Loucy (cell line): Measurements from ENCODE around the gene CSPG4.

Source experiments
- H2AFZ ChIP-seq: fragments of 200-600 bp; sonication (generic); 2 replicates; pipeline ENCODE4 v1.6.0; 2016; ENCODE audit warnings: antibody characterized with exemption, mild to moderate bottlenecking, low read length, moderate library complexity
- H3F3A ChIP-seq: fragments of 200-600 bp; 2 replicates; pipeline ENCODE4 v1.6.0; 2016; ENCODE audit warnings: antibody characterized with exemption, low read depth, mild to moderate bottlenecking
- H3K27me3 ChIP-seq: fragments of 200-600 bp; sonication (generic); 2 replicates; pipeline ENCODE4 v1.6.1; 2014; ENCODE audit warnings: low read length, mild to moderate bottlenecking; ENCODE audit not compliant: insufficient read depth, poor library complexity, severe bottlenecking
- H3K36me3 ChIP-seq: fragments of 200-600 bp; sonication (generic); 2 replicates; pipeline ENCODE4 v1.6.1; 2016; ENCODE audit warnings: low read length; ENCODE audit not compliant: insufficient read depth
- H3K4me1 ChIP-seq: fragments of 200-600 bp; sonication (generic); 2 replicates; pipeline ENCODE4 v1.5.1; 2014; ENCODE audit warnings: low read length, mild to moderate bottlenecking; ENCODE audit not compliant: insufficient read depth, poor library complexity, severe bottlenecking
- H3K4me2 ChIP-seq: fragments of 200-600 bp; sonication (generic); 2 replicates; pipeline ENCODE4 v1.6.0; 2014; ENCODE audit warnings: antibody characterized with exemption, low read length, low read depth, mild to moderate bottlenecking; ENCODE audit not compliant: poor library complexity, severe bottlenecking
- H3K4me3 ChIP-seq: fragments of 200-600 bp; sonication (generic); 2 replicates; pipeline ENCODE4 v1.5.1; 2014; ENCODE audit warnings: low read length, mild to moderate bottlenecking, mixed read lengths; ENCODE audit not compliant: poor library complexity, severe bottlenecking
- H3K79me2 ChIP-seq: fragments of 200-600 bp; sonication (generic); 2 replicates; pipeline ENCODE4 v1.6.1; 2014; ENCODE audit warnings: low read length; ENCODE audit not compliant: insufficient read depth
- H3K9ac ChIP-seq: fragments of 200-600 bp; sonication (generic); 2 replicates; pipeline ENCODE4 v1.6.0; 2014; ENCODE audit warnings: mild to moderate bottlenecking, low read depth, low read length, moderate library complexity; ENCODE audit not compliant: poor library complexity, severe bottlenecking
- H3K9me2 ChIP-seq: fragments of 200-600 bp; sonication (generic); replicated peaks from 2 replicates; pipeline ENCODE4 v1.6.1; 2016; ENCODE audit warnings: low read depth, low read length, mixed read lengths
- H3K9me3 ChIP-seq: fragments of 200-600 bp; sonication (generic); 2 replicates; pipeline ENCODE4 v1.6.1; 2014; ENCODE audit warnings: mild to moderate bottlenecking, antibody characterized with exemption, low read length, low read depth; ENCODE audit not compliant: insufficient read depth
- H4K20me1 ChIP-seq: fragments of 200-600 bp; sonication (generic); 2 replicates; pipeline ENCODE4 v1.6.0; 2014; ENCODE audit warnings: antibody characterized with exemption, low read length, mild to moderate bottlenecking; ENCODE audit not compliant: insufficient read depth, poor library complexity, severe bottlenecking
- EZH2phosphoT487 ChIP-seq: fragments of 200-600 bp; IDR thresholded peaks from 2 replicates; pipeline ENCODE4 v1.6.1; 2018; ENCODE audit warnings: antibody characterized with exemption, mild to moderate bottlenecking, moderate library complexity, borderline replicate concordance
- TF ChIP-seq, protein P1 (sequence below): fragments of 200-600 bp; sonication (generic); conservative IDR thresholded peaks from 2 replicates; pipeline ENCODE4 v1.5.1; 2014; ENCODE audit warnings: mild to moderate bottlenecking, antibody characterized with exemption, low read length

CSPG4 gene

DNA sequence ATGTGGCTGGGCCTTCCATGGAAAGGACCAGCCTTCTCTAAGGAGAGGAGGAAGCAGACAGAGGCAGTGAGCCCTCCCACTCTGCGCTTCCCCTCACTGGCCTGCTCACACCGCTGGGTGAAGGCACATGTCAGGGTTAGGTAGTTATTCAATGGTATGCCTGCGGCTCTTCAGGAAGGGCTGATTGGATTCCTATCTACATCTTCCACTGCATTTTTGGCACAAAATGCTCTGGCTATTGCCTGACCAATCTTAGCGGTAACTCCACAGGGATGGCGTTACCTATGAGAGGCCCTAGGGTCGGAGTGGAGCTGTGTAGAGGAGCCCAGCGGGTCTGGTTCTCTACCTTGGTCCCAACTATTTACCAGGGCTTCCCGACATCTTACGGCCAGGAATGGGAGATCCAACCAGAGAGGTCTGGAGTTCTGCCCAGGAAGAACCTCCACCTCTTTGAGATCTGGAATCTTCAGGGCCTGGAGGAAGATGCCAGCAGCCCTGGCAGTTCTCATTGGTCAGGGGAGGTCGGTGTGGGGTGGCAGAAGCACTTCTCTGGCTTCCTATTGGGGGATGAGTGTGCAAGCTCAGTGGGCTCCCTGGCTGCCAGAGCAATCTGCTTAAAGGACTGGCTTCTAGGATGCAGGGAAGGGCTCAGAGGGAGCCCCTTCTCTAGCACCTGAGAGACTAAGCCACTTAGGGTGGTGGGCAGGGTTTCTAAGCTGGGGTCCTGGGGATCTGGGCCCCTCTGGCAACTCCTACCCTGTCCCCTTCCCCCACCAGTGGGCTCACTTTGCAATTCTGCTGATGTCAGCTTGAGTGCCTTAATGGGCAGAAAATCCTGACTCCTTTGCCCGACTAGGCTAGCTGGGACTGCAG, 40.7 kb downstream of the CSPG4 start:
- no peaks in the 10 kb centered on the region for H3K36me3 ChIP-seq
- H2AFZ ChIP-seq = no peak overlapping the region
- H3K9ac ChIP-seq = no peak overlapping the region
- H3K4me2 ChIP-seq = no peak overlapping the region
- H3K9me3 ChIP-seq = no peaks in the 10 kb centered on the region
- no peaks in the 10 kb centered on the region for H3K27me3 ChIP-seq
- TF ChIP-seq EZH2phosphoT487 = no peak
- TF ChIP-seq, protein P1, sequence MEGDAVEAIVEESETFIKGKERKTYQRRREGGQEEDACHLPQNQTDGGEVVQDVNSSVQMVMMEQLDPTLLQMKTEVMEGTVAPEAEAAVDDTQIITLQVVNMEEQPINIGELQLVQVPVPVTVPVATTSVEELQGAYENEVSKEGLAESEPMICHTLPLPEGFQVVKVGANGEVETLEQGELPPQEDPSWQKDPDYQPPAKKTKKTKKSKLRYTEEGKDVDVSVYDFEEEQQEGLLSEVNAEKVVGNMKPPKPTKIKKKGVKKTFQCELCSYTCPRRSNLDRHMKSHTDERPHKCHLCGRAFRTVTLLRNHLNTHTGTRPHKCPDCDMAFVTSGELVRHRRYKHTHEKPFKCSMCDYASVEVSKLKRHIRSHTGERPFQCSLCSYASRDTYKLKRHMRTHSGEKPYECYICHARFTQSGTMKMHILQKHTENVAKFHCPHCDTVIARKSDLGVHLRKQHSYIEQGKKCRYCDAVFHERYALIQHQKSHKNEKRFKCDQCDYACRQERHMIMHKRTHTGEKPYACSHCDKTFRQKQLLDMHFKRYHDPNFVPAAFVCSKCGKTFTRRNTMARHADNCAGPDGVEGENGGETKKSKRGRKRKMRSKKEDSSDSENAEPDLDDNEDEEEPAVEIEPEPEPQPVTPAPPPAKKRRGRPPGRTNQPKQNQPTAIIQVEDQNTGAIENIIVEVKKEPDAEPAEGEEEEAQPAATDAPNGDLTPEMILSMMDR = no peak
- H4K20me1 ChIP-seq = no peaks in the 10 kb centered on the region
- no peaks in the 10 kb centered on the region for H3F3A ChIP-seq
- H3K79me2 ChIP-seq = no peaks in the 10 kb centered on the region
- H3K4me1 ChIP-seq = no peaks in the 10 kb centered on the region
- no peak overlapping the region for H3K4me3 ChIP-seq
- H3K9me2 ChIP-seq = no peaks in the 10 kb centered on the region

DNA sequence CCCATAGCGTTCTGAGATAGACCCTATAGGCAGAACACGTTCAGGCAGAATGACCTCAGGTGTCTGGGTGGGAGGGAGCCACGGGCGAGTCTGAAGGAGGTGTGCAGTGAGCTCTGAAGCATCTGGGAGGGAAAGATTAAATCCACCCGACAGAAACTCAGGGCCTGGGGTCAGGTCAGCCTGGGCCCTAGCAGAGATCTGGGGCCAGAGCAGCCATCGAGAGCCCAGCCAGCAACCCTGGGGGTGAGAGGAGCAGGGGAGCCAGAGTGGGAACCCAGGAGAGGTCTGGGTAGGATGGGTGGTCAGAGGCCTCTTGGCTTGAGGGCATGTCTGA, 42.8 kb downstream of the CSPG4 start:
- H3F3A ChIP-seq = no peaks in the 10 kb centered on the region
- no peaks in the 10 kb centered on the region for H3K27me3 ChIP-seq
- TF ChIP-seq, protein P1 = no peak
- TF ChIP-seq EZH2phosphoT487 = no peak
- H3K4me2 ChIP-seq = no peak overlapping the region
- no peaks in the 10 kb centered on the region for H3K4me1 ChIP-seq
- H3K9ac ChIP-seq = no peak overlapping the region
- H3K36me3 ChIP-seq = no peaks in the 10 kb centered on the region
- H2AFZ ChIP-seq = no peak overlapping the region
- H3K4me3 ChIP-seq = no peak overlapping the region
- H3K79me2 ChIP-seq = no peaks in the 10 kb centered on the region
- H4K20me1 ChIP-seq = no peaks in the 10 kb centered on the region
- no peaks in the 10 kb centered on the region for H3K9me3 ChIP-seq
- H3K9me2 ChIP-seq = no peaks in the 10 kb centered on the region

DNA sequence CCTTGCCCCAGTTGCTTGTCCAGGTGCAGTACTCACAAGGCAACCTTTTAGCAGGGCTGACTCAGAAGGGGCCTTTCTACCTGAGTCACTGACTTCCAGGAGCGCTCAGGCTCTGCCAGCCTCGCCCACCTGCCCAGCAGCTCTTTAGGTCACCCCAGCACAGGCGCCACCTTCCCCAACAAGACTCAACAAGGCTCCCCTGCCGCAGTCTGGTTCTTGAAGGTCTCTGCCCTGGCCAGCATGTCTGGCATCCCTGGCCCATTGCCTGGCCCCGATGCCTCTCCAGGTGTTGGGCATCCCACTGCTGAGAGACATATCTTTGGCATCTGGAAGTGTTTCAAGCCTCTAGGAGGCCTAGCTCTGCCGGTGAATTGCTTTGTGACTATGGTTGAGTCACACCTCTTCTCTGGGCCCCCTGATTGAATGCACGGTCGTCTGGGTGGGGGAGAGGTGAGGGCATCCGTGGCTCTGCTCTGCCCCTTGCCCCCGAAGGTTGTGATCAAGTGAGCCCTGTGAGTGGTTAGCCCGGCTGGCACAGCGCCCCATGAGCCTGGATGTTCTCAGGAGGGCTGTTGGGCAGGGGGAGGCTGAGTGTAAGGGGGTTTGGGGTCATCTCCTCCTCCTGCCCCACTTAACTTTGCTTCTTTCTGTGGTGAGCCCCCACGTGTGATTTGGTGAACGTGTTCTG, 43.3 kb downstream of the CSPG4 start:
- Histone ChIP-seq H3K9ac (no peak overlapping the region), H3K27me3 (no peaks in the 10 kb centered on the region), H3F3A (no peaks in the 10 kb centered on the region), H3K4me2 (no peak overlapping the region), H3K36me3 (no peaks in the 10 kb centered on the region), H3K9me3 (no peaks in the 10 kb centered on the region), H3K9me2 (no peaks in the 10 kb centered on the region), H3K79me2 (no peaks in the 10 kb centered on the region), H4K20me1 (no peaks in the 10 kb centered on the region), H3K4me3 (no peak overlapping the region), H2AFZ (no peak overlapping the region), H3K4me1 (no peaks in the 10 kb centered on the region)
- TF ChIP-seq, protein P1 = no peak
- TF ChIP-seq EZH2phosphoT487 = no peak
